ENCODE data around the gene PSTPIP1. TPM values are rescaled to one million over a fixed set of nuclear protein-coding genes. Genes with fewer than 3 reads are reported as not detected.

PSTPIP1 gene
- total RNA-seq, 1 donor from 2014 or later, result 16.0 TPM

- no peak overlapping the region for H3K4me3 ChIP-seq
- no peaks in the 10 kb centered on the region for H3K4me1 ChIP-seq
- no peaks in the 10 kb centered on the region for H3K9me3 ChIP-seq
- no peak for TF ChIP-seq CTCF (IDR thresholded peaks at IDR 0.05)
- no peak overlapping the region for H3K27ac ChIP-seq
- no peaks in the 10 kb centered on the region for H3K27me3 ChIP-seq
- ATAC-seq (no peak), DNase-seq (peak; percentile 61)
- intact Hi-C loops (cut with DNase I), result loop anchor here (10.0 kb wide), 1 partner anchor 508 kb away; no protein-coding TSS in a partner anchor
- H3K36me3 ChIP-seq, result peaks cover 13% of the 10 kb centered on the region
Measured at GRCh38 chr15:77036537-77037387, 41.8 kb downstream of the PSTPIP1 start.

DNA sequence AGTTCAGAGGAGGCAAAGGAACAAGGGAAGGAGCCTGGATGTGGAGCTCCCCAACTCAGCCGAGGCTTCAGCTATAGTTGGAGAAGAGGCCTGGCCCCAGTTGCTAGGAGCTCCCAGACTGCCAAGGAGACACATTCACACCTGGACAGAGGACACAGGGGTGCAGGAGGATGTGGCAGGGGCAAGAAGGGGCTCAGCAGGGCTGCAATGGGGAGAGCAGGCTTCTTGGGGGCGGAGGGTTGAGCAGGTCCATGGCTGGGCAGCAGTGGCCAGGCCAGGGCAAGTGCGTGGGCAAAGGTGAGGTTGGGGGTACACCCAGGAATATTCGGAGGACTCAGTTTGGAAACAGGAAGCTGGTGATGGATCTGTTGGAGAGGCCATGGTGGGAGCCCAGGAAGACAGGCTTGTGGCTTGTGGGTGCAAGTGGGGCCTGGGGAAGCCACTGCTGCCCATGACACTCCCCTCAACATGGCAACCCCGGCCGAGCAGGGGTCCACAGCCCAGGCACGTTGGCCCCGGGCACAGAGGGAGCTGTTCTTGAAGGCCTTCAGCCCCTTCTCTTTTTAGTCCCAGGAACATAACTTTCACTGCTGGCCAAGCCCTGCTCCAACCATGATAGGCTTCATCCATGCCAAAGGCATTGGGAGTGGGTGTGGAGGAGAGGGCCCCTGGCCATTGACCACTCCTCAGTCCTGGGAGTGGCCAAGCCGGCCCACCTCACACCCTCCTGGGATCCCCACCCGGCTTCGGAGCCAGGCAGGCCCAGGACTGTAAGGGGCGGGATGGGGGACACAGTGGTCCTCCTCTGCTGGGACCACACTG is 42.7 kb downstream of the PSTPIP1 start:
- DNase-seq (peak; percentile 63), ATAC-seq (no peak)
- intact Hi-C loops (cut with DNase I), result loop anchor here (10.0 kb wide), 1 partner anchor 507 kb away; no protein-coding TSS in a partner anchor
- H3K36me3 ChIP-seq, result peaks cover 18% of the 10 kb centered on the region
- no peaks in the 10 kb centered on the region for H3K4me1 ChIP-seq
- no peak overlapping the region for H3K27ac ChIP-seq
- H3K27me3 ChIP-seq, result no peaks in the 10 kb centered on the region
- H3K9me3 ChIP-seq, result no peaks in the 10 kb centered on the region
- no peak for TF ChIP-seq CTCF (IDR thresholded peaks at IDR 0.05)
- H3K4me3 ChIP-seq, result no peak overlapping the region

DNA sequence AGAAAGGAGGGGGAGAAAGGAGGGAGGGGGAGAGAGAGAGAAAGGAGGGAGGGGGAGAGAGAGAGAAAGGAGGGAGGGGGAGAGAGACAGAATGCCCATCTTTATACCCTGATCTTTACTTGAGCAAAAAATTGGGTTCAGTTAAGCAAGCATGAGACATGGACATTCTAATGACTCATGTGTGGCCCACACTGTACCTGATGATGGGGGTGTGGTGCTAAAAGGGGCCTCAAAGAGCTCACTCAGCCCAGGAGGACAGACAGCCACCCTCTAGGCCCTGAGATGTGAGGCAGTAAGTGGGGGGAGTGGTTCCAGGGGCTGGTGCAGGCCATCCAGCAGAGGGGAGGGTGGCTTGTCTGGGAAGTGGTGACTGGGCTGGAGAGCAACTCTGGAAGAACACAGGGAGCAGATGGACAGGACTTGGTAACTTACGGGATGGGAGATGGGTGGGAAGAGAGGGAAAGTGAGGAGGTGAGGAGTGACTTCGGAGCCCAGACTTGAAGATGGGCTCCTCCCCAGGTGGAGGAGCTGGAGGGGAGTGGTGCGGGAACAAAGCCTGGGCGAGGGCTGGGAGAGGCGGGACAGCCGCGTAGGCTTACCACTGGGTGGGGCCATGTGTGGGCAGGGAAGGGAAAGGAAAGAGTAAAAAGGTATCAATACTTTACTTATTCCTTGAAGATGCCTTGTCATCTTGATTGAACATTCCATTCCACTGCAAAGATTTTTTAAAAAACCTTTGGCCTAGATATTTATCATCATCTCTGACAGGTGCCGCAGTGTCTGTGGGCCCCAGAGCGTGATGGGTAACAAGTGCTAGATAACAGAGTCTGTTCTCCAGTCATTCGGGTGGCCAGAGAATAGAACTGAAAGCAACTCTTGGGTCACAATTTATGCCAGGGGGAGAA is 43.6 kb downstream of the PSTPIP1 start:
- ATAC-seq, result no peak
- intact Hi-C loops (cut with DNase I), result loop anchor here (10.0 kb wide), 1 partner anchor 506 kb away; no protein-coding TSS in a partner anchor
- H3K27ac ChIP-seq, result no peak overlapping the region

DNA sequence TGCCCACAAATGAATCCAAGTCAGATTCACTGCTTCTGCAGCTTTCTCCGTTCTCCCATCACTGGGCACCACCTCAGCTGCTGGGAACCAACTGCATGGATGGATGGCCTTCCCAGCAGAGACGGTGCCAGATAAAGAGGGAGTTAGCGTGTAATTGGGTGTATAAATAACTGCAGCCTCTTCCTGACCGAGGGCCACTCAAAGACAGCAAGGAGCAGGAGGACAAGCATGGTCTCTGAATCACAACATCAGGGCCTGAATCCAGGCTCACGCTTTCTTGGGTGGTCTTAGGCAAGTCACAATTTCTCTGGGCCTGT is 44.2 kb downstream of the PSTPIP1 start:
- no peak for ATAC-seq
- no peaks in the 10 kb centered on the region for H3K9me3 ChIP-seq
- intact Hi-C loops (cut with DNase I), result loop anchor here (10.0 kb wide), 1 partner anchor 506 kb away; no protein-coding TSS in a partner anchor
- no peak for DNase-seq
- H3K4me1 ChIP-seq, result no peaks in the 10 kb centered on the region
- H3K27me3 ChIP-seq, result no peaks in the 10 kb centered on the region
- H3K27ac ChIP-seq, result no peak overlapping the region
- no peak for TF ChIP-seq CTCF (IDR thresholded peaks at IDR 0.05)
- H3K4me3 ChIP-seq, result no peak overlapping the region
- peaks cover 29% of the 10 kb centered on the region for H3K36me3 ChIP-seq

More for the DNA sequence above, 43.6 kb downstream of the PSTPIP1 start:
- no peak for TF ChIP-seq CTCF (IDR thresholded peaks at IDR 0.05)
- H3K9me3 ChIP-seq, result no peaks in the 10 kb centered on the region
- peaks cover 26% of the 10 kb centered on the region for H3K36me3 ChIP-seq
- H3K27me3 ChIP-seq, result no peaks in the 10 kb centered on the region
- no peak overlapping the region for H3K4me3 ChIP-seq
- H3K4me1 ChIP-seq, result no peaks in the 10 kb centered on the region
- DNase-seq, result no peak

GRCh38 chr15:77039848-77040247 is 44.9 kb downstream of the PSTPIP1 start:
- no peaks in the 10 kb centered on the region for H3K9me3 ChIP-seq
- peak; percentile 2 for ATAC-seq
- peak; percentile 69 for DNase-seq
- no peaks in the 10 kb centered on the region for H3K27me3 ChIP-seq
- no peak overlapping the region for H3K27ac ChIP-seq
- H3K4me1 ChIP-seq, result no peaks in the 10 kb centered on the region
- peaks cover 34% of the 10 kb centered on the region for H3K36me3 ChIP-seq
- intact Hi-C loops (cut with DNase I), result loop anchor here (10.0 kb wide), 1 partner anchor 505 kb away; no protein-coding TSS in a partner anchor
- no peak for TF ChIP-seq CTCF (IDR thresholded peaks at IDR 0.05)
- no peak overlapping the region for H3K4me3 ChIP-seq

Data from upper lobe of right lung (tissue), 1 donor.